Measurements from ENCODE around the gene RAB25. TPM values are rescaled to one million over a fixed set of nuclear protein-coding genes. Genes with fewer than 3 reads are reported as not detected.

Gene RAB25
- total and polyA plus RNA-seq, 4 experiments from 2014 or later = 0.53 to 6.6 (median 3.7) TPM

GRCh38 chr1:156090840-156091188, 29.9 kb downstream of the RAB25 start:
- Histone ChIP-seq H3K27me3 (ENCODE audit: insufficient read depth, low read length) (no peaks in the 10 kb centered on the region), H3K36me3 (ENCODE audit: insufficient read depth, low read length) (no peaks in the 10 kb centered on the region), H3K9me3 (ENCODE audit: control insufficient read depth in 1 of 2, low read length in 2 of 2) (no peaks in the 10 kb centered on the region), H3K27ac (ENCODE audit: low read depth, low read length) (no peak overlapping the region), H3K4me1 (ENCODE audit: insufficient read depth, low read length) (peaks cover 6% of the 10 kb centered on the region), H3K4me3 (ENCODE audit: low read length in 2 of 2) (no peak overlapping the region)
- H3K9me3 Mint-ChIP-seq = no peaks in the 10 kb centered on the region
- CTCF ChIA-PET (ENCODE audit: partially characterized antibody) = interaction anchor here (0.8 to 18.7 kb wide), 18 partner anchors 9 to 227 kb away, joined by 3 to 716 read pairs (median 4); partner anchors contain the start of gene PMF1
- POLR2A ChIA-PET (ENCODE audit: partially characterized antibody) = interaction anchor here (1.4 to 19.7 kb wide), 2 partner anchors 31 to 135 kb away, joined by 3 to 527 read pairs; partner anchors contain the start of gene LMNA
- H3K4me3 Mint-ChIP-seq = peak overlapping the region in 1 of 8 donors; percentile 16
- peak; percentile 78 to 84 (median 81) for DNase-seq
- H3K4me1 Mint-ChIP-seq = peaks cover 6 to 18% (median 12%) of the 10 kb centered on the region in 4 donors
- peaks cover 6 to 7% of the 10 kb centered on the region in 2 donors for H3K27me3 Mint-ChIP-seq
- intact Hi-C loops (cut with micrococcal nuclease) = loop anchor here (1.0 to 10.0 kb wide), 4 partner anchors 39 to 414 kb away; partner anchors contain the start of gene MEF2D
- no peaks in the 10 kb centered on the region for H3K36me3 Mint-ChIP-seq
- peak overlapping the region in 5 of 7 donors; percentile 11 to 79 (median 61) for H3K27ac Mint-ChIP-seq

GRCh38 chr1:156091610-156092009, 30.6 kb downstream of the RAB25 start:
- Histone ChIP-seq H3K4me3 (ENCODE audit: low read length in 2 of 2) (no peak overlapping the region), H3K27ac (ENCODE audit: low read depth, low read length) (no peak overlapping the region), H3K9me3 (ENCODE audit: control insufficient read depth in 1 of 2, low read length in 2 of 2) (no peaks in the 10 kb centered on the region), H3K4me1 (ENCODE audit: insufficient read depth, low read length) (peaks cover 14% of the 10 kb centered on the region), H3K27me3 (ENCODE audit: insufficient read depth, low read length) (no peaks in the 10 kb centered on the region), H3K36me3 (ENCODE audit: insufficient read depth, low read length) (no peaks in the 10 kb centered on the region)
- Mint-ChIP-seq H3K27ac (no peak overlapping the region), H3K27me3 (peaks cover 2 to 6% of the 10 kb centered on the region in 2 donors), H3K4me3 (no peak overlapping the region), H3K9me3 (no peaks in the 10 kb centered on the region), H3K36me3 (no peaks in the 10 kb centered on the region), H3K4me1 (peaks cover 14 to 26% (median 20%) of the 10 kb centered on the region in 4 donors)
- POLR2A ChIA-PET (ENCODE audit: partially characterized antibody) = interaction anchor here (19.7 kb wide), 1 partner anchor 30 kb away, joined by 527 read pairs; the partner anchor contains the start of gene LMNA
- CTCF ChIA-PET (ENCODE audit: partially characterized antibody) = interaction anchor here (1.4 to 18.7 kb wide), 7 partner anchors 12 to 133 kb away, joined by 4 to 716 read pairs (median 7); no protein-coding TSS in a partner anchor
- DNase-seq = peak in 1 of 5 donors; percentile 13
- intact Hi-C loops (cut with micrococcal nuclease) = loop anchor here (10.0 kb wide), 1 partner anchor 413 kb away; the partner anchor contains the start of gene MEF2D

- ChIA-PET POLR2A (ENCODE audit: partially characterized antibody) (interaction anchor here (1.2 to 19.7 kb wide), 5 partner anchors 10 to 187 kb away, joined by 3 to 527 read pairs (median 6); partner anchors contain the start of genes LMNA, PMF1 and SMG5), CTCF (ENCODE audit: partially characterized antibody) (interaction anchor here (0.7 to 18.7 kb wide), 17 partner anchors 9 to 323 kb away, joined by 3 to 716 read pairs (median 6); partner anchors contain the start of genes LMNA and PMF1)
- no peak overlapping the region for H3K4me3 ChIP-seq (ENCODE audit: low read length in 2 of 2)
- peak overlapping the region in 7 of 8 donors; percentile 39 to 85 (median 80) for H3K4me3 Mint-ChIP-seq
- peaks cover 39 to 54% (median 44%) of the 10 kb centered on the region in 4 donors for H3K4me1 Mint-ChIP-seq
- H3K36me3 Mint-ChIP-seq = peaks cover 0 to 4% of the 10 kb centered on the region in 2 donors
- DNase-seq = no peak
- peak overlapping the region; percentile 90 to 100 (median 99) for H3K27ac Mint-ChIP-seq
- peaks cover 3 to 4% of the 10 kb centered on the region in 2 donors for H3K27me3 Mint-ChIP-seq
- no peaks in the 10 kb centered on the region for H3K27me3 ChIP-seq (ENCODE audit: insufficient read depth, low read length)
- H3K36me3 ChIP-seq (ENCODE audit: insufficient read depth, low read length) = no peaks in the 10 kb centered on the region
- peaks cover 37% of the 10 kb centered on the region for H3K4me1 ChIP-seq (ENCODE audit: insufficient read depth, low read length)
- no peaks in the 10 kb centered on the region for H3K9me3 ChIP-seq (ENCODE audit: control insufficient read depth in 1 of 2, low read length in 2 of 2)
- intact Hi-C loops (cut with micrococcal nuclease) = loop anchor here (1.0 to 10.0 kb wide), 5 partner anchors 10 to 409 kb away; partner anchors contain the start of genes LMNA and MEF2D
- peaks cover 0 to 3% (median 0%) of the 10 kb centered on the region in 8 donors for H3K9me3 Mint-ChIP-seq
- H3K27ac ChIP-seq (ENCODE audit: low read depth, low read length) = peak overlapping the region; percentile 78
Observed at GRCh38 chr1:156095906-156096508, 35.0 kb downstream of the RAB25 start.

DNA sequence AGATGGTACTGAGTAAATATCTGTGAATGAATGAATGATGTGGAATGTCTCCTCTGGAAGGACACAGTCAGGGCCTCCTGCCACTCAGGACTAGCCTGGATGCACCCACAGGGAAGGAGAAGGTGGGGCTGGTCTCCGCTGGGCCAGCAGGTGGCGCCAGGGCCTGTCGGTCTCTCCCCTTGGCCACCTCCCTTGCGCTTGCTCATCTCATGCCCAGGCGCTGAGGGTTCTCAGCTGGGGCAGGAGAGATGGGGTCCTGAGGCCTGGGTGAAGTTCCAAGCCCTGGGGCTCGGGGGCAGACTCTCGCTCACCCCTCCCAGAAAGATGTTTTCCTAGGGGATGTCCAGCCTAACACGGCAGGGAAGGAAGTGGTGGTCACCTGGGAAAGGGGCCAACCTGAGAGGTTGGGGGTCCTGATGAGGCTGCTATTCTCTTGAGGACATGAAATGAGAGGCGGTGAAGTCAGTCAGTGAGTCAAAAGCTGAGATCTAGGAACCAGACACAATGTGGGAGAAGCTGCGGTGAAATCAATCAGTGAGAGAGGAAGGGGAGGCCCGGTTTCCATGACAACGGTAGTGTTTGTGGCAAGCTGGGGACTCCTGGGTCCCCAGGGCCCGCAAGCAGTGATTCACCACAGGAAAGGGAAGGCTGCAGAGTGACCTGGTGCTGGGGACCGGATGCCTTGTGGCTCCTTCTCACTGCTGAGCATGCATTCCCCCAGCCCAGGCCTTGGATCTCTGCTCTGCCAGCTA, 35.9 kb downstream of the RAB25 start:
- H3K4me1 ChIP-seq (ENCODE audit: insufficient read depth, low read length) = peaks cover 37% of the 10 kb centered on the region
- Mint-ChIP-seq H3K4me1 (peaks cover 42 to 59% (median 48%) of the 10 kb centered on the region in 4 donors), H3K4me3 (peak overlapping the region; percentile 39 to 85 (median 78)), H3K36me3 (peaks cover 0 to 4% of the 10 kb centered on the region in 2 donors), H3K9me3 (peaks cover 0 to 3% (median 0%) of the 10 kb centered on the region in 8 donors), H3K27me3 (peaks cover 3 to 4% of the 10 kb centered on the region in 2 donors), H3K27ac (peak overlapping the region; percentile 90 to 100 (median 99))
- H3K9me3 ChIP-seq (ENCODE audit: control insufficient read depth in 1 of 2, low read length in 2 of 2) = no peaks in the 10 kb centered on the region
- CTCF ChIA-PET (ENCODE audit: partially characterized antibody) = interaction anchor here (0.8 to 18.7 kb wide), 17 partner anchors 8 to 322 kb away, joined by 3 to 716 read pairs (median 6); partner anchors contain the start of genes LMNA, PMF1 and SEMA4A
- H3K36me3 ChIP-seq (ENCODE audit: insufficient read depth, low read length) = no peaks in the 10 kb centered on the region
- DNase-seq = peak; percentile 88 to 98 (median 91)
- intact Hi-C loops (cut with micrococcal nuclease) = loop anchor here (1.0 to 10.0 kb wide), 5 partner anchors 9 to 408 kb away; partner anchors contain the start of genes LMNA and MEF2D
- peak overlapping the region in 1 of 2 donors; percentile 39 for H3K4me3 ChIP-seq (ENCODE audit: low read length in 2 of 2)
- POLR2A ChIA-PET (ENCODE audit: partially characterized antibody) = interaction anchor here (1.0 to 19.7 kb wide), 7 partner anchors 9 to 186 kb away, joined by 3 to 527 read pairs (median 5); partner anchors contain the start of genes LMNA, PMF1 and SMG5
- H3K27me3 ChIP-seq (ENCODE audit: insufficient read depth, low read length) = no peaks in the 10 kb centered on the region
- peak overlapping the region; percentile 78 for H3K27ac ChIP-seq (ENCODE audit: low read depth, low read length)

DNA sequence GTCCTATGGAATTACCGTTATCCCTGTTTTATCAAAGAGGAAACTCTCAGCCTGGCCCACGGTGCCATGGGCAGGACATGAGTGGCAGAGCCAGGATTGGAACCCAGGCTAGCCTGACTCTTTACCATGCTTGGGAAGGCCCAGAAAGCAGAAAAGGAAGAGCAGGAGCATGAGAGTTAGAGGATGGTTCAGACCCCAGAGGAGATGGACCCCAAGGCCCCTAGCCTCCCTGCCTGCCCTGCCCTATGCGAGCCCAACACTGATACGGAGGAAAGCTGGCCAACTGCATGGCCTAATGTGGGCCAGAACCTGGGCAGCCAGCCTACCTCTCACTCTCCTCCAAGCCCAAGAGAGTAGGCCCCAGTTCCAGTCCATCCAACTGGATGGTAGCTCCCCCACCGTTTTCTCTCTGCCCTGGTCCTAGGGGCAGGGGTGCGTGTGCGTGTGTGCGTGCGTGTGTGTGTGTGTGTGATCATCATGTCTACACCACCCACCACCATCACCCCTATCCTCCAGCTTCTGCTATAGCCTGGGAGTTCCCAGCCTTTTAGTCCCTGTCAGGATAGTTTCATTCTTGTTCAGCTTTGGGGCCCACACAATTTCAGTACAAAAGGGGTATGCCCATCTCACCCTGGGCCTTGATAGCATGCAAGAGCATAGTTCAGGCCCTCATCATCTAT, 36.7 kb downstream of the RAB25 start:
- H3K4me3 Mint-ChIP-seq = peak overlapping the region in 4 of 8 donors; percentile 57 to 85 (median 82)
- Histone ChIP-seq H3K9me3 (ENCODE audit: control insufficient read depth in 1 of 2, low read length in 2 of 2) (no peaks in the 10 kb centered on the region), H3K27me3 (ENCODE audit: insufficient read depth, low read length) (no peaks in the 10 kb centered on the region), H3K36me3 (ENCODE audit: insufficient read depth, low read length) (no peaks in the 10 kb centered on the region), H3K4me1 (ENCODE audit: insufficient read depth, low read length) (peaks cover 38% of the 10 kb centered on the region), H3K4me3 (ENCODE audit: low read length in 2 of 2) (no peak overlapping the region), H3K27ac (ENCODE audit: low read depth, low read length) (peak overlapping the region; percentile 78)
- ChIA-PET POLR2A (ENCODE audit: partially characterized antibody) (interaction anchor here (1.0 to 19.7 kb wide), 6 partner anchors 8 to 185 kb away, joined by 3 to 527 read pairs (median 4); partner anchors contain the start of genes LMNA, PMF1 and SMG5), CTCF (ENCODE audit: partially characterized antibody) (interaction anchor here (0.8 to 18.7 kb wide), 11 partner anchors 9 to 159 kb away, joined by 3 to 716 read pairs (median 8); partner anchors contain the start of genes LMNA, PMF1 and SEMA4A)
- peaks cover 3 to 4% of the 10 kb centered on the region in 2 donors for H3K27me3 Mint-ChIP-seq
- H3K36me3 Mint-ChIP-seq = peaks cover 0 to 4% of the 10 kb centered on the region in 2 donors
- H3K4me1 Mint-ChIP-seq = peaks cover 42 to 66% (median 51%) of the 10 kb centered on the region in 4 donors
- peak in 1 of 5 donors; percentile 53 for DNase-seq
- intact Hi-C loops (cut with micrococcal nuclease) = loop anchor here (2.0 to 10.0 kb wide), 2 partner anchors 17 to 407 kb away; partner anchors contain the start of genes LMNA and MEF2D
- peaks cover 0 to 3% (median 0%) of the 10 kb centered on the region in 8 donors for H3K9me3 Mint-ChIP-seq
- H3K27ac Mint-ChIP-seq = peak overlapping the region; percentile 90 to 100 (median 99)

GRCh38 chr1:156098784-156099183, 37.8 kb downstream of the RAB25 start:
- no peaks in the 10 kb centered on the region for H3K36me3 ChIP-seq (ENCODE audit: insufficient read depth, low read length)
- CTCF ChIA-PET (ENCODE audit: partially characterized antibody) = interaction anchor here (1.5 to 18.7 kb wide), 5 partner anchors 8 to 126 kb away, joined by 3 to 716 read pairs (median 121); partner anchors contain the start of gene LMNA
- peaks cover 49% of the 10 kb centered on the region for H3K4me1 ChIP-seq (ENCODE audit: insufficient read depth, low read length)
- no peak overlapping the region for H3K4me3 ChIP-seq (ENCODE audit: low read length in 2 of 2)
- peaks cover 0 to 4% of the 10 kb centered on the region in 2 donors for H3K36me3 Mint-ChIP-seq
- H3K4me3 Mint-ChIP-seq = no peak overlapping the region
- POLR2A ChIA-PET (ENCODE audit: partially characterized antibody) = interaction anchor here (1.2 to 19.7 kb wide), 2 partner anchors 23 to 114 kb away, joined by 5 to 527 read pairs; partner anchors contain the start of genes LMNA and PMF1
- peak overlapping the region; percentile 78 for H3K27ac ChIP-seq (ENCODE audit: low read depth, low read length)
- peaks cover 1 to 4% of the 10 kb centered on the region in 2 donors for H3K27me3 Mint-ChIP-seq
- intact Hi-C loops (cut with micrococcal nuclease) = loop anchor here (10.0 kb wide), 1 partner anchor 406 kb away; the partner anchor contains the start of gene MEF2D
- H3K9me3 Mint-ChIP-seq = peaks cover 0 to 3% (median 0%) of the 10 kb centered on the region in 8 donors
- no peaks in the 10 kb centered on the region for H3K27me3 ChIP-seq (ENCODE audit: insufficient read depth, low read length)
- H3K9me3 ChIP-seq (ENCODE audit: control insufficient read depth in 1 of 2, low read length in 2 of 2) = no peaks in the 10 kb centered on the region
- H3K27ac Mint-ChIP-seq = peak overlapping the region; percentile 90 to 100 (median 99)
- H3K4me1 Mint-ChIP-seq = peaks cover 51 to 77% (median 60%) of the 10 kb centered on the region in 4 donors
- DNase-seq = peak in 1 of 5 donors; percentile 39
